ENCODE measurements around the gene HDAC7.
"Not testable (repeated sequence)": the region's sequence is repeated elsewhere in the genome, so short reads cannot be mapped to it uniquely, and the experiment has no call there.

HDAC7 gene

DNA sequence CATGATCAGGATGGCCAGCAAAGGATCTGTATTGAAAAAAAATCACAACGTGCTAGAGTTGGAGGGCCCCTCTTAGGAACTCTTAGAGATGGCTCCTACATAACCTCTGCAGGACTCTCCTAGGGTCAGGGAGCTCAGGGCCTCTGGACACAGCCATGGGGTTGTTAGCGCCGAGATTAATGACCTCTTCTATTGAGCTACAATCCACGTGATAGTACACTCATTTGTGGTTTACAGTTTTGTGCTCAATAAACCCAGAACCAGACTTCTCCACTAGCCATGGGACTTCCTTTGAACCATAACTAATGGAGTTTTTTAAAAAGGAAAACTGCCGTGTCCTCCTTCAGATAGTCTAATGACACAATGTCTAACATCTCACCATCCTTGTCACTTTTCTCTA is 29.6 kb upstream of the HDAC7 start:
- Histone ChIP-seq H3K27me3 (ENCODE audit: control insufficient read depth in 2 of 2, insufficient read depth in 2 of 2, low read length in 2 of 2) (no peaks in the 10 kb centered on the region), H3K9me3 (ENCODE audit: control insufficient read depth in 2 of 2, low read length in 2 of 2) (no peaks in the 10 kb centered on the region), H3K9ac (ENCODE audit: low read depth in 1 of 2, low read length in 2 of 2) (no peak overlapping the region), H3K4me3 (ENCODE audit: low read length in 2 of 2) (no peak overlapping the region), H3K36me3 (ENCODE audit: control insufficient read depth in 2 of 2, insufficient read depth in 2 of 2, low read length in 2 of 2) (peaks cover 63 to 74% of the 10 kb centered on the region in 2 donors), H3K4me1 (ENCODE audit: control insufficient read depth in 2 of 2, insufficient read depth in 2 of 2, low read length in 2 of 2) (peaks cover 0 to 2% of the 10 kb centered on the region in 2 donors), H3K27ac (ENCODE audit: low read depth in 2 of 2, low read length in 2 of 2) (no peak overlapping the region)

DNA sequence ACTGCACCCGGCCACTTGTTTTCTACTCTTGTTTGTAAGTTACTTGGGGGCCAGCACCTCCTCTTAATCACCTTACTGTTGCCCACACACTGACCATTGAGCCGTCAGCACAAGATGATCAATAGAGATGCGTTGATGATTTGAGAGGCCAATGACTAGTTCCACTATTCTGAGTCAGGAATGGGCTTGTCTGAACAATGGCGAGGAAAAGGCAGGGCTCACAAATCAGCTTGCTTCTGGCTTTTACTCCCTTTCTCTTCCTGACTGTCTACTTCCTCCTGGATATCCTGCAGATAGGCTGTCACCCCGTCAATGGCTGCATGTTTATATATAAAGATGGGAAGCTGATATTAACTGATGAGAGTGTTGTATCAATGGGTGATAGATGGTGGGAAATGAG is 29.1 kb upstream of the HDAC7 start:
- no peak overlapping the region for H3K9ac ChIP-seq (ENCODE audit: low read depth in 1 of 2, low read length in 2 of 2)
- peaks cover 64 to 72% of the 10 kb centered on the region in 2 donors for H3K36me3 ChIP-seq (ENCODE audit: control insufficient read depth in 2 of 2, insufficient read depth in 2 of 2, low read length in 2 of 2)
- no peaks in the 10 kb centered on the region for H3K9me3 ChIP-seq (ENCODE audit: control insufficient read depth in 2 of 2, low read length in 2 of 2)
- H3K4me3 ChIP-seq (ENCODE audit: low read length in 2 of 2): no peak overlapping the region
- peaks cover 0 to 2% of the 10 kb centered on the region in 2 donors for H3K4me1 ChIP-seq (ENCODE audit: control insufficient read depth in 2 of 2, insufficient read depth in 2 of 2, low read length in 2 of 2)
- H3K27me3 ChIP-seq (ENCODE audit: control insufficient read depth in 2 of 2, insufficient read depth in 2 of 2, low read length in 2 of 2): no peaks in the 10 kb centered on the region
- no peak overlapping the region for H3K27ac ChIP-seq (ENCODE audit: low read depth in 2 of 2, low read length in 2 of 2)

DNA sequence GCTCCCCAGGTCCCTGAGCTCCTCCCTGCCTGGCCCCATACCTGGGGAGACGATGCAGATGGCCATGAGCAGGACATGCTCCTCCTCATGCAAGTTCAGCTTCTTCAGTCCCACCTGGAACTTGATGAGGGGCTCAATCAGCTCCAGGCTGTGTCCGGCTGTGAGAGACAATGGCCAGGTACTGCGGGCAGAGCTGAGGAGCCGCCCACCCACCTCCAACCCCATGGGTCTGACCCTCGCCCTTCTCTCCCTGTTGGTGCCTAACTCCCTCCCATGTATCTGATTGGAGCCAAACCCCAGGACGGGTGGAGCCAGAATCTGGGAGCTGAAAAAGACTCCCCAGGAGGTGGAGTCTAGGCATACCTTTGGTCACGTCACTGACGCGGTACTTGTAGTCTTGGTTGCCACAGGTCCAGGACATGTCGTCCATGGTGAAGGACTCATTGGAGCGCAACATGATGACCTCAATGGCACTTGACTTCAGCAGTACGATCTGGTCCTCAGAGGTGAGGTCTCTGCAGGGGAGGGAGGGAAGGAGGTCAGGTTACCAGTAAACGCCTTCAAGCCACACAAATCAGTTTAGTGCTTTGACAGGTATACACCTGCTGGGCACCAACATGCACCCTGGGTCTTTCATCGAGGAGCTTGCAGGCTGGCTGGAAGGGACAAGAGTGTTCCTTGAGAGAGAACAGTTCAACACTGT is 26.7 kb upstream of the HDAC7 start:
- H3K9ac ChIP-seq (ENCODE audit: low read depth in 1 of 2, low read length in 2 of 2): no peak overlapping the region
- no peaks in the 10 kb centered on the region for H3K27me3 ChIP-seq (ENCODE audit: control insufficient read depth in 2 of 2, insufficient read depth in 2 of 2, low read length in 2 of 2)
- H3K9me3 ChIP-seq (ENCODE audit: control insufficient read depth in 2 of 2, low read length in 2 of 2): no peaks in the 10 kb centered on the region
- peaks cover 0 to 2% of the 10 kb centered on the region in 2 donors for H3K4me1 ChIP-seq (ENCODE audit: control insufficient read depth in 2 of 2, insufficient read depth in 2 of 2, low read length in 2 of 2)
- peaks cover 56 to 63% of the 10 kb centered on the region in 2 donors for H3K36me3 ChIP-seq (ENCODE audit: control insufficient read depth in 2 of 2, insufficient read depth in 2 of 2, low read length in 2 of 2)
- H3K4me3 ChIP-seq (ENCODE audit: low read length in 2 of 2): no peak overlapping the region
- H3K27ac ChIP-seq (ENCODE audit: low read depth in 2 of 2, low read length in 2 of 2): no peak overlapping the region

DNA sequence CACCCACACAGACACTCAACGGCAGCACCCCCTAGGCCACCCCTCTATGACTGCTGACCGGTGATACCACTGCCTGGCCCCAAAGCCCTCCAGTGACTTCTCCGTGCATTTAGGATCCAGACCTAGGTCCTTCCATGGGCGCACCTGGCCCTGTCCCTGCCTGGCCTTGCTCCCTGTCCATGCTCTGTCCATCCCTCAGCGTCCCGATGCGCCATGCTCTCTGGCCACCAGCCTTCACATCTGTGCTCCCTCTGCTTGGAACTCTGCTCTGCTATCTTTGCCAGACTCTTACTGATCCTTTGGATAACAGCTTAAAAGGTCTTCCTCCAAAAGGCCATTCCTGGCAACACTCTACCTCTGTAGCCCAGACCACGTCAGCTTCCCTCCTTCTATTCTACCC is 25.4 kb upstream of the HDAC7 start:
- no peaks in the 10 kb centered on the region for H3K27me3 ChIP-seq (ENCODE audit: control insufficient read depth in 2 of 2, insufficient read depth in 2 of 2, low read length in 2 of 2)
- H3K27ac ChIP-seq (ENCODE audit: low read depth in 2 of 2, low read length in 2 of 2): no peak overlapping the region
- peaks cover 0 to 2% of the 10 kb centered on the region in 2 donors for H3K4me1 ChIP-seq (ENCODE audit: control insufficient read depth in 2 of 2, insufficient read depth in 2 of 2, low read length in 2 of 2)
- H3K4me3 ChIP-seq (ENCODE audit: low read length in 2 of 2): no peak overlapping the region
- peaks cover 45 to 51% of the 10 kb centered on the region in 2 donors for H3K36me3 ChIP-seq (ENCODE audit: control insufficient read depth in 2 of 2, insufficient read depth in 2 of 2, low read length in 2 of 2)
- H3K9ac ChIP-seq (ENCODE audit: low read depth in 1 of 2, low read length in 2 of 2): no peak overlapping the region
- H3K9me3 ChIP-seq (ENCODE audit: control insufficient read depth in 2 of 2, low read length in 2 of 2): no peaks in the 10 kb centered on the region

DNA sequence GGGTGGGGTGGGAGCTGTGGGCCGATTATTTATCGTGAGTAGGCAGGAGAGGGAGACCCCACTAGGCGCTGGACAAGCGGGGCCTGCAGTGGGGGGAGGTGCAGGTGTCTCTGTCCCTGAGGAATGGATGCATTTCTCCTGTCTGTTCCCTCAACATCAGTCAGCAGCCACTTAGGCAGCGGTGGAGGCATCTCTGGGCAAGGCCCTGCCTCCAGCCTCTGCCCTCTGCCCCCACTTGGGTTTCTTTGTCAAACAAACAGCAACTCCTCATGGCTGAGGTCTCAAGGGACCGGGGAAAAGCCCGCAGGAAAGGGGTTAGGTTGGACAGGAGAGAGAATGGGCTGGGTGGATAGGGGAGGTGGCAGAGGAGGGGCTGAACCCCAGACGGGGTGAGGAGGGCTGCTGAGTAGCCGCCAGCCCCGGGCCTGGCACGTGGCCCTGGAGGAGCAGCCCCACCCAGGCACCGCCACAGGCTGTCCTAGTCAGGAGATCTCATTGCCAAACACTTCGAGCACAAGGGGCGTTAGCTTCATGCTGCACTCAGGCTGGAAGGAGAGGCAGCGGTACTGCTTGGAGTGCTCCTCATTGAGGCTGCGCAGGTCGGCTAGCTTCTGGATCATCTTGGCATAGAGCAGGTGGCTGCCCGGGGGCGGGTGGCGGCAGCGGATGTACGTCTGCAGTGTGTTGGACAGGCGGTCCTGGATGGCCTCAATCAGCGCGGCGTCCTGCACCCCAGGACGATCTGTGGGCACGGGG is 24.7 kb upstream of the HDAC7 start:
- no peaks in the 10 kb centered on the region for H3K9me3 ChIP-seq (ENCODE audit: control insufficient read depth in 2 of 2, low read length in 2 of 2)
- H3K27ac ChIP-seq (ENCODE audit: low read depth in 2 of 2, low read length in 2 of 2): no peak overlapping the region
- peaks cover 45 to 50% of the 10 kb centered on the region in 2 donors for H3K36me3 ChIP-seq (ENCODE audit: control insufficient read depth in 2 of 2, insufficient read depth in 2 of 2, low read length in 2 of 2)
- peaks cover 0 to 2% of the 10 kb centered on the region in 2 donors for H3K4me1 ChIP-seq (ENCODE audit: control insufficient read depth in 2 of 2, insufficient read depth in 2 of 2, low read length in 2 of 2)
- H3K27me3 ChIP-seq (ENCODE audit: control insufficient read depth in 2 of 2, insufficient read depth in 2 of 2, low read length in 2 of 2): no peaks in the 10 kb centered on the region
- no peak overlapping the region for H3K9ac ChIP-seq (ENCODE audit: low read depth in 1 of 2, low read length in 2 of 2)
- no peak overlapping the region for H3K4me3 ChIP-seq (ENCODE audit: low read length in 2 of 2)

DNA sequence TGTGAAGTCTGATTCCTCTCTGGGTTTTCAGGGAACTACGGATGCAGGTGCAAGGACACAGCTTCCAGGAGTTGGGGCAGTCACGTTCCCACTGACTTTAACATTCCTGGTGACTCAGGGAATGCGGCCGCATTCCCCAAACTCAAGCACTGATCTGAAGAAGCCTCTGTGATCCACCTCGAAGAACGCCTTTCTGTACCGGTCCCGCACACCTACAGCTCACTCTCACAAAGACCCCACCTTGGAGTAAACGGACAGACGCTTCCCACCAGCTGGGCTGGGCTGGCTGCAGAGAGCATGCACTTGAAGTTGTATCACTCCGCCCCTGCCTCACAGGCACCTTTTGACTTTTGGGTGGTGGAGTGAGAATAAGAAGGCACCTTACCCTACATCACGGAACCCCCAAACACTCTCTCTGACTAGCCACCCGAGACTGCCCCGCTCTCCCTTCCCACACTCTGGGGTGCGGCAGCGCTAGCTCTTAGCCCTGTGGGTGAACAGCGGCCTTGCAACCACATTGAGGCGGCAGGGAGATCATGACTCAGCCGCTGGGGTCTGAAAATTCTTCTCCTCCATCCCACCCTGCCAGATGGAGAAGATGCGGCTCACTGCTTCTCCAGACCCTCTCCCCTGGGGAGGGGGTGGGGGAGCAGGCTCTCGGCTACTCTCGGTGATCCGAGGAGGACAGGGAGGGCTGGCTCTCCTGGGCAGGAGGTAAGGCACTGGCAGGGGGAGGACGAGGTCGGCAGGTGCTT is 23.7 kb upstream of the HDAC7 start:
- Histone ChIP-seq H3K9ac (ENCODE audit: low read depth in 1 of 2, low read length in 2 of 2) (no peak overlapping the region), H3K27me3 (ENCODE audit: control insufficient read depth in 2 of 2, insufficient read depth in 2 of 2, low read length in 2 of 2) (no peaks in the 10 kb centered on the region), H3K4me3 (ENCODE audit: low read length in 2 of 2) (no peak overlapping the region), H3K9me3 (ENCODE audit: control insufficient read depth in 2 of 2, low read length in 2 of 2) (no peaks in the 10 kb centered on the region), H3K36me3 (ENCODE audit: control insufficient read depth in 2 of 2, insufficient read depth in 2 of 2, low read length in 2 of 2) (peaks cover 42 to 43% of the 10 kb centered on the region in 2 donors), H3K27ac (ENCODE audit: low read depth in 2 of 2, low read length in 2 of 2) (no peak overlapping the region), H3K4me1 (ENCODE audit: control insufficient read depth in 2 of 2, insufficient read depth in 2 of 2, low read length in 2 of 2) (peaks cover 0 to 2% of the 10 kb centered on the region in 2 donors)

DNA sequence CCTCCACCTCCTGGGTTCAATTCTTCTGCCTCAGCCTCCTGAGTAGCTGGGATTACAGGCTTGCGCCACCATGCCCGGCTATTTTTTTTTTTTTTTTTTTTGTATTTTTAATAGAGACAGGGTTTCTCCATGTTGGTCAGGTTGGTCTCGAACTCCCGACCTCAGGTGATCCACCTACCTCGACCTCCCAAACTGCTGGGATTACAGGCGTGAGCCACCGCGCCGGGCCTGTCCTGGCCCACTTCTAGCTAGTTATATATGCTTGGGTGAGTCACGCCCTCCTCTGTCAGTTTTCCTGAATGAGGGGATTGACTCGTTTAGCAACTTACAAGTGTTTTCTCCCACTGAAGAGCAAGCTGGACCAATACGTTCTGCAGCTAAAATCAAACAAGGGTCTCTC is 22.8 kb upstream of the HDAC7 start:
- not testable (repeated sequence) for H3K27ac ChIP-seq (ENCODE audit: low read depth in 2 of 2, low read length in 2 of 2); H3K4me3 ChIP-seq (ENCODE audit: low read length in 2 of 2); H3K27me3 ChIP-seq (ENCODE audit: control insufficient read depth in 2 of 2, insufficient read depth in 2 of 2, low read length in 2 of 2); H3K9ac ChIP-seq (ENCODE audit: low read depth in 1 of 2, low read length in 2 of 2); H3K4me1 ChIP-seq (ENCODE audit: control insufficient read depth in 2 of 2, insufficient read depth in 2 of 2, low read length in 2 of 2); H3K9me3 ChIP-seq (ENCODE audit: control insufficient read depth in 2 of 2, low read length in 2 of 2)
- H3K36me3 ChIP-seq (ENCODE audit: control insufficient read depth in 2 of 2, insufficient read depth in 2 of 2, low read length in 2 of 2): peaks cover 38% of the 10 kb centered on the region in 2 donors

DNA sequence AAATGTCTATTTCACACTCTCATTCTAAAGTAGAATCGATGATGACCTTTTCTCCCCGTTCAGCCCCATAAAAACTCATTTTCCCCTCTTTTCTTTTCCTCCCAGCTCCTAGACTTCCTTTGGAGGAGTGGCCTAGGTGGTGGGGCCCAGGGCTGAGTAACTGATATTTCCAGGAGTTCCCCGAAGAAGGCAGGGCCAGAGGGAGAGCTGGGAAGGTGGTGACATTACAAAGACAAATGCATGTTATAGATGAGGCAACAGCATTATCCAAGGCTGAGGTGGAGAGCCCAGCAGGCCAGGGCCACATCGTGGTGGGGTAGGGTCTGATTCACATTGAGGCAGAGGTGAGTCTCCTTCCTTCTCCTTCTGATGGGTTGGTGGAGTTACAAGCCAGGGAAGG is 22.2 kb upstream of the HDAC7 start:
- H3K4me3 ChIP-seq (ENCODE audit: low read length in 2 of 2): no peak overlapping the region
- peaks cover 33% of the 10 kb centered on the region in 2 donors for H3K36me3 ChIP-seq (ENCODE audit: control insufficient read depth in 2 of 2, insufficient read depth in 2 of 2, low read length in 2 of 2)
- H3K9me3 ChIP-seq (ENCODE audit: control insufficient read depth in 2 of 2, low read length in 2 of 2): no peaks in the 10 kb centered on the region
- peaks cover 0 to 2% of the 10 kb centered on the region in 2 donors for H3K4me1 ChIP-seq (ENCODE audit: control insufficient read depth in 2 of 2, insufficient read depth in 2 of 2, low read length in 2 of 2)
- no peak overlapping the region for H3K27ac ChIP-seq (ENCODE audit: low read depth in 2 of 2, low read length in 2 of 2)
- no peak overlapping the region for H3K9ac ChIP-seq (ENCODE audit: low read depth in 1 of 2, low read length in 2 of 2)
- H3K27me3 ChIP-seq (ENCODE audit: control insufficient read depth in 2 of 2, insufficient read depth in 2 of 2, low read length in 2 of 2): no peaks in the 10 kb centered on the region

DNA sequence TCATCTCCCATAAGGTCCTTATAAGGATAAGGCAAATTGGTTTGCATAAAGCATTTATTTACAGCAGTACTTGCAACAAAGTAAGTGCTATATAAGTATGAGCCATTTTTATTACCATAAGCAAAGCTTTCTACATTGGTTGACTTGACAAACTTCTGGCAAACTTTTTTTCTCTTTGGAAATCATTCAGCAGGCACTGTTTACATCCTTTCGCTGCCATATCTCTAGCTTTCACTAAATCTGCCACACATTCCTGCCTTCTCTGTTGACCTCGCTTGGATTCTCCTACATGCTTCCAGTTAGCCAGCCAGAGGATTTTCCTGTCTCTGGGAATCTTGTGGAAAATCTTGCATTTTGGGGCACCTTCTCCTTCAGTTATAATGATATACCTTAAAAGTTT is 21.8 kb upstream of the HDAC7 start:
- Histone ChIP-seq H3K9ac (ENCODE audit: low read depth in 1 of 2, low read length in 2 of 2) (no peak overlapping the region), H3K9me3 (ENCODE audit: control insufficient read depth in 2 of 2, low read length in 2 of 2) (no peaks in the 10 kb centered on the region), H3K4me3 (ENCODE audit: low read length in 2 of 2) (no peak overlapping the region), H3K36me3 (ENCODE audit: control insufficient read depth in 2 of 2, insufficient read depth in 2 of 2, low read length in 2 of 2) (peaks cover 29% of the 10 kb centered on the region in 2 donors), H3K27me3 (ENCODE audit: control insufficient read depth in 2 of 2, insufficient read depth in 2 of 2, low read length in 2 of 2) (no peaks in the 10 kb centered on the region), H3K4me1 (ENCODE audit: control insufficient read depth in 2 of 2, insufficient read depth in 2 of 2, low read length in 2 of 2) (peaks cover 0 to 2% of the 10 kb centered on the region in 2 donors), H3K27ac (ENCODE audit: low read depth in 2 of 2, low read length in 2 of 2) (no peak overlapping the region)

DNA sequence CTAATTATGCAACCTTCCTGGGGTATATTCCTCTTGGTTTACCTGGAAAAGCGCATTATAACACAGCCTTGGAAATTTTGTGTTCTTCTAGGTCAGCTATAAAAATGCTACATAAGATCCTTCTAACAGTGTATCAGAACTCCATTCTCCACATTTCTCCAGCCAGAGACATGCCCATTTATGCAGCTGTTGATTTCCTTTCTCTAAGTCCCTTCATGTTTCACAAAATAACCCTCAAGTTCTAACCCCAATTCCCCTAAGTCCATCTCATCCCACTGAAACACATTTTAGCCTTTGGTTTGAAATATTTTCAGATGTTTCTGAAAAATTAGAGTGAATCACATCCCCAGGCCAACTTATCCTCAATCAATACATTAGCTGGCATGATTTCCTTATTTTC is 20.9 kb upstream of the HDAC7 start:
- Histone ChIP-seq H3K9ac (ENCODE audit: low read depth in 1 of 2, low read length in 2 of 2) (no peak overlapping the region), H3K27ac (ENCODE audit: low read depth in 2 of 2, low read length in 2 of 2) (no peak overlapping the region), H3K36me3 (ENCODE audit: control insufficient read depth in 2 of 2, insufficient read depth in 2 of 2, low read length in 2 of 2) (peaks cover 19 to 20% of the 10 kb centered on the region in 2 donors), H3K27me3 (ENCODE audit: control insufficient read depth in 2 of 2, insufficient read depth in 2 of 2, low read length in 2 of 2) (no peaks in the 10 kb centered on the region), H3K4me1 (ENCODE audit: control insufficient read depth in 2 of 2, insufficient read depth in 2 of 2, low read length in 2 of 2) (peaks cover 0 to 2% of the 10 kb centered on the region in 2 donors), H3K9me3 (ENCODE audit: control insufficient read depth in 2 of 2, low read length in 2 of 2) (no peaks in the 10 kb centered on the region), H3K4me3 (ENCODE audit: low read length in 2 of 2) (no peak overlapping the region)
